Measurements from ENCODE around the gene OXSR1.

DNA sequence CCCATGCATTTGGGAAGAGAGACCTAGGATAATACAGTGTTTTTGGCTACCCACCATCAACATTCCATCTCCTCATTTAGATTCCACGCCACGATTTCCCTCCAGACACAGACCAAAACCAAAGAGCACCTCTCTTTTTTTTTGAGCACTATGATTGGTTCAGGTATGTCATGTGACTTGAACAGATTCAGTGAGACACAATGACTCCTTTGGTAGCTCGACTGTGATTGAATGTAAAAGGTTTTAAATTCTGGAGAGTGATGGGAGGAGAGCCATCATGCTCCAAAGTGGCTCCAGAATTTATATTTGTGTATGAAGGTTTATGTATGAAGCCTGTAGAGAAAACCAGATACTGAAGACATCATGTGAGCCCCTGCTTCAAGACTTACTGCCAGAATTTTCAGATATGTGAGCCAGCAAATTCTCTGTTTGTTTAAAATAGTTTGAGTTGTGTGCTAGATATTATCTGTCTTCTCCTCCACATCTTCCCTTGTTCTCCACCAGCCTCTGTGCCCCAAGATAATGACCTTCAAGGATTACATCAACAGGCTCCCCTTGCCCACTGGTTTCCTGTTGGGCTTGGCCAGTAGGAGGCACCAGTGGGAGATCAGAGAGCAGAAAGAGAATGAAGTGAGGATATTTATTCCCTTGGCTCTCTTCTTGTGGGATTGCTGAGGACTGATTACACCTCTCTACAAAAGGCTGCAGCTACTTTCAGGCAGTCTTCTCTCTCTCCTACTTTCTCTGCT, 14.4 kb upstream of the OXSR1 start:
- TF ChIP-seq, protein P1, sequence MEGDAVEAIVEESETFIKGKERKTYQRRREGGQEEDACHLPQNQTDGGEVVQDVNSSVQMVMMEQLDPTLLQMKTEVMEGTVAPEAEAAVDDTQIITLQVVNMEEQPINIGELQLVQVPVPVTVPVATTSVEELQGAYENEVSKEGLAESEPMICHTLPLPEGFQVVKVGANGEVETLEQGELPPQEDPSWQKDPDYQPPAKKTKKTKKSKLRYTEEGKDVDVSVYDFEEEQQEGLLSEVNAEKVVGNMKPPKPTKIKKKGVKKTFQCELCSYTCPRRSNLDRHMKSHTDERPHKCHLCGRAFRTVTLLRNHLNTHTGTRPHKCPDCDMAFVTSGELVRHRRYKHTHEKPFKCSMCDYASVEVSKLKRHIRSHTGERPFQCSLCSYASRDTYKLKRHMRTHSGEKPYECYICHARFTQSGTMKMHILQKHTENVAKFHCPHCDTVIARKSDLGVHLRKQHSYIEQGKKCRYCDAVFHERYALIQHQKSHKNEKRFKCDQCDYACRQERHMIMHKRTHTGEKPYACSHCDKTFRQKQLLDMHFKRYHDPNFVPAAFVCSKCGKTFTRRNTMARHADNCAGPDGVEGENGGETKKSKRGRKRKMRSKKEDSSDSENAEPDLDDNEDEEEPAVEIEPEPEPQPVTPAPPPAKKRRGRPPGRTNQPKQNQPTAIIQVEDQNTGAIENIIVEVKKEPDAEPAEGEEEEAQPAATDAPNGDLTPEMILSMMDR (IDR thresholded peaks at IDR 0.05): no peak
- no peak for TF ChIP-seq POLR2A (IDR thresholded peaks at IDR 0.05)
